GM23338 (cell line): Measurements from ENCODE around the gene GIMAP1.

Experiments
- CREB1 ChIP-seq: fragments of 250-450 bp; sonication (Bioruptor Pico); IDR thresholded peaks from 2 replicates; pipeline ENCODE4 v1.5.0; 2020; ENCODE audit warnings: low read depth, mild to moderate bottlenecking, moderate library complexity
- CTCF ChIP-seq, 2 experiments: fragments of 200-600 bp in 1 of 2; sonication (generic) in 1 of 2; conservative IDR thresholded peaks; 2 replicates each; pipeline versions ENCODE4 v1.5.1 to v1.6.1; 2016 to 2017; ENCODE audit warnings: antibody characterized with exemption in 2 of 2, low read depth in 2 of 2, mild to moderate bottlenecking in 2 of 2, moderate library complexity in 1 of 2
- EZH2 ChIP-seq: fragments of 200-600 bp; sonication (generic); IDR thresholded peaks from one replicate; pipeline ENCODE4 v1.8.0; 2017; ENCODE audit warnings: antibody characterized with exemption, mild to moderate bottlenecking, low read depth; ENCODE audit not compliant: unreplicated experiment
- EZH2phosphoT487 ChIP-seq: fragments of 200-600 bp; sonication (generic); IDR thresholded peaks from one replicate; pipeline ENCODE4 v1.8.1; 2018; ENCODE audit warnings: antibody characterized with exemption; ENCODE audit not compliant: unreplicated experiment
- JUNB ChIP-seq: IDR thresholded peaks from one replicate; pipeline ENCODE4 v1.6.1; 2016; ENCODE audit warnings: antibody characterized with exemption; ENCODE audit not compliant: unreplicated experiment
- NANOG ChIP-seq: IDR thresholded peaks from 2 replicates; pipeline ENCODE4 v1.6.1; 2016; ENCODE audit warnings: antibody characterized with exemption, borderline replicate concordance
- POLR2AphosphoS5 ChIP-seq: IDR thresholded peaks from 2 replicates; pipeline ENCODE4 v1.6.1; 2016; ENCODE audit warnings: antibody characterized with exemption, low read depth
- REST ChIP-seq: IDR thresholded peaks from one replicate; pipeline ENCODE4 v1.6.1; 2018; ENCODE audit warnings: antibody characterized with exemption; ENCODE audit not compliant: unreplicated experiment
- STAT1 ChIP-seq: IDR thresholded peaks from one replicate; pipeline ENCODE4 v1.6.1; 2016; ENCODE audit warnings: antibody characterized with exemption; ENCODE audit not compliant: unreplicated experiment

GRCh38 chr7:150715293-150715692 is 1.1 kb upstream of the GIMAP1 start:
- TF ChIP-seq POLR2AphosphoS5 (no peak), CTCF (conservative IDR thresholded peaks at IDR 0.05; ENCODE audit: low read depth in 2 of 2) (no peak), EZH2phosphoT487 (no peak), JUNB (no peak), EZH2 (no peak), REST (no peak), STAT1 (no peak), CREB1 (CRISPR knock-in tag) (no peak), NANOG (no peak)
